A673 (cell line): ENCODE measurements around the gene B2M. TPM values are rescaled to one million over a fixed set of nuclear protein-coding genes. Genes with fewer than 3 reads are reported as not detected.

Experiments
- BruUV-seq: library from RNA; stranded (reverse); fragments of 400-500 nt; replicated peaks from 2 replicates; lab custom pipeline; 2021; lab: Mats Ljungman, UMichigan
- CTCF ChIA-PET: fragments of 300-600 bp; sonication (Branson Sonifier 250); formaldehyde crosslinking; loops from one replicate; lab custom pipeline; 2022; ENCODE audit warnings: antibody characterized with exemption; lab: Charles Lee
- POLR2A ChIA-PET: fragments of 300-600 bp; sonication (Branson Sonifier 250); formaldehyde crosslinking; loops from one replicate; lab custom pipeline; 2022; ENCODE audit warnings: antibody characterized with exemption; ENCODE audit not compliant: low non-redundant PET; lab: Charles Lee
- DNase-seq: peaks from one replicate; pipeline ENCODE4 v3.0.0-alpha.2; 2015; ENCODE audit warnings: low spot score
- H3K27ac ChIP-seq: fragments of 200-600 bp; sonication (generic); 2 replicates; pipeline ENCODE4 v1.5.1; 2016; ENCODE audit warnings: mixed run types, low read depth, mild to moderate bottlenecking, mixed read lengths, antibody characterized with exemption, low read length; ENCODE audit not compliant: poor library complexity, severe bottlenecking
- H3K27me3 ChIP-seq: fragments of 200-600 bp; sonication (generic); replicated peaks from 2 replicates; pipeline ENCODE4 v1.6.1; 2017; ENCODE audit warnings: mixed run types, low read depth, mild to moderate bottlenecking, mixed read lengths, antibody characterized with exemption, low read length; ENCODE audit not compliant: insufficient read depth, poor library complexity
- H3K36me3 ChIP-seq: fragments of 200-600 bp; sonication (generic); 2 replicates; pipeline ENCODE4 v1.6.1; 2016; ENCODE audit warnings: mixed run types, mild to moderate bottlenecking, mixed read lengths, antibody characterized with exemption, low read length; ENCODE audit not compliant: insufficient read depth, poor library complexity, severe bottlenecking
- H3K4me1 ChIP-seq: fragments of 200-600 bp; sonication (generic); 2 replicates; pipeline ENCODE4 v1.6.1; 2017; ENCODE audit warnings: mixed run types, mild to moderate bottlenecking, mixed read lengths, antibody characterized with exemption, low read length; ENCODE audit not compliant: insufficient read depth, poor library complexity, severe bottlenecking
- H3K4me3 ChIP-seq: fragments of 200-600 bp; sonication (generic); 2 replicates; pipeline ENCODE4 v1.5.1; 2016; ENCODE audit warnings: low read depth, mixed run types, mild to moderate bottlenecking, mixed read lengths, low read length; ENCODE audit not compliant: poor library complexity, severe bottlenecking
- H3K9me3 ChIP-seq: fragments of 200-600 bp; sonication (generic); 2 replicates; pipeline ENCODE4 v1.6.1; 2016; ENCODE audit warnings: mixed run types, low read depth, mild to moderate bottlenecking, mixed read lengths, antibody characterized with exemption, low read length; ENCODE audit not compliant: poor library complexity, severe bottlenecking
- EZH2 ChIP-seq: fragments of 200-600 bp; sonication (generic); IDR thresholded peaks from 2 replicates; pipeline ENCODE4 v1.6.1; 2017; ENCODE audit warnings: borderline replicate concordance, low read depth, mild to moderate bottlenecking, mixed read lengths, antibody characterized with exemption, low read length; ENCODE audit not compliant: poor library complexity, severe bottlenecking
- intact Hi-C: fragments of 100-400 bp; cut with micrococcal nuclease; formaldehyde crosslinking; loops from one replicate; pipeline ENCODE4 v1.10.0; 2022; ENCODE audit not compliant: unreplicated experiment
- total RNA-seq: library from RNA; stranded (reverse); gene quantifications from 2 replicates; pipeline ENCODE4 v1.2.3, GENCODE V29; 2021
- TF ChIP-seq, protein P1 (sequence below): fragments of 300-800, 200-600 bp; sonication (generic); conservative IDR thresholded peaks from 2 replicates; pipeline ENCODE4 v1.5.1; 2017; ENCODE audit warnings: low read depth, mild to moderate bottlenecking, antibody characterized with exemption, low read length, moderate library complexity, mixed read lengths

B2M gene
- total RNA-seq, 1 experiment from 2014 or later: 1,873 TPM

DNA sequence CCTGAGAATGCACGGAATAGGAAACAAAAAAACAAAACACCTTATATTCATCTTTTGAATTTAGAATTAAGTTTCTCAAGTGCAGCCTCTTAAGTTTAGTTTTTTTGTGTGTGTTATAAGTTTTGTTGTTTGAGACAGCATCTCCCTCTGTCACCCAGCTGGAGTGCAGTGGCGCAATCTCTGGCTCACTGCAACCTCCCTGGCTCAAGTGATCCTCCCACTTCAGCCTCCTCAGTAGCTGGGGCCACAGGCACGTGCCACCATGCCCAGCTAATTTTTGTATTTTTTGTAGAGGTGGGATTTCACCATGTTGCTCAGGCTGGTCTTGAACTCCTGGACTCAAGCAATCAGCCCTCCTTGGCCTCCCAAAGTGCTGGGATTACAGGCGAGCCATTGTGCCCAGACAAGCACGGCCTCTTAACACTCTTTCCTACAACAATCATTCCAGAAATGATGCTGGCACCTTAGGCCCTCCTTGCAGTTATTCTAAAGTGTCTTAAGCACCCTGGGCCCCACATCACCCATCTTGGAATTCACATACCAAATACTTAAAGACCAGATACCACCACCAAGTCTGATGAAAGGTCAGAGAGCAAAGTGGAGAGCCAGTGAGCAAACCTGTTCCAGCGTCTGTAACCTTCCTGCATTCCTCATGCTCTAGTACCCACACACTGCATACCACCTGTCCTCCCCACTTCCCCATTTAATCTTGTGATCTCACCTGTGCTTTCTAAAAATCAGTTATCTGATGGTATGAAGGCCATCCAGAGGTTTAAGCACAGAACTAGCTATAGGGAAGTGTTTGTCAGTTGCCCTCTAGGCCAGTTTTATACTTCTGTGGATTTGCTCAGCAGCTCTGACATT, 41.0 kb upstream of the B2M start:
- ChIA-PET CTCF (interaction anchor here (0.6 kb wide), 1 partner anchor 67 kb away, joined by 10 read pairs; no protein-coding TSS in a partner anchor), POLR2A (no interaction called here)
- Histone ChIP-seq H3K36me3 (no peaks in the 10 kb centered on the region), H3K4me3 (no peak overlapping the region), H3K9me3 (no peaks in the 10 kb centered on the region), H3K27me3 (no peaks in the 10 kb centered on the region), H3K27ac (no peak overlapping the region), H3K4me1 (no peaks in the 10 kb centered on the region)
- no TSS peak for BruUV-seq
- intact Hi-C loops: no loop called here
- TF ChIP-seq, protein P1, sequence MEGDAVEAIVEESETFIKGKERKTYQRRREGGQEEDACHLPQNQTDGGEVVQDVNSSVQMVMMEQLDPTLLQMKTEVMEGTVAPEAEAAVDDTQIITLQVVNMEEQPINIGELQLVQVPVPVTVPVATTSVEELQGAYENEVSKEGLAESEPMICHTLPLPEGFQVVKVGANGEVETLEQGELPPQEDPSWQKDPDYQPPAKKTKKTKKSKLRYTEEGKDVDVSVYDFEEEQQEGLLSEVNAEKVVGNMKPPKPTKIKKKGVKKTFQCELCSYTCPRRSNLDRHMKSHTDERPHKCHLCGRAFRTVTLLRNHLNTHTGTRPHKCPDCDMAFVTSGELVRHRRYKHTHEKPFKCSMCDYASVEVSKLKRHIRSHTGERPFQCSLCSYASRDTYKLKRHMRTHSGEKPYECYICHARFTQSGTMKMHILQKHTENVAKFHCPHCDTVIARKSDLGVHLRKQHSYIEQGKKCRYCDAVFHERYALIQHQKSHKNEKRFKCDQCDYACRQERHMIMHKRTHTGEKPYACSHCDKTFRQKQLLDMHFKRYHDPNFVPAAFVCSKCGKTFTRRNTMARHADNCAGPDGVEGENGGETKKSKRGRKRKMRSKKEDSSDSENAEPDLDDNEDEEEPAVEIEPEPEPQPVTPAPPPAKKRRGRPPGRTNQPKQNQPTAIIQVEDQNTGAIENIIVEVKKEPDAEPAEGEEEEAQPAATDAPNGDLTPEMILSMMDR: no peak
- TF ChIP-seq EZH2: no peak
- DNase-seq: no peak

DNA sequence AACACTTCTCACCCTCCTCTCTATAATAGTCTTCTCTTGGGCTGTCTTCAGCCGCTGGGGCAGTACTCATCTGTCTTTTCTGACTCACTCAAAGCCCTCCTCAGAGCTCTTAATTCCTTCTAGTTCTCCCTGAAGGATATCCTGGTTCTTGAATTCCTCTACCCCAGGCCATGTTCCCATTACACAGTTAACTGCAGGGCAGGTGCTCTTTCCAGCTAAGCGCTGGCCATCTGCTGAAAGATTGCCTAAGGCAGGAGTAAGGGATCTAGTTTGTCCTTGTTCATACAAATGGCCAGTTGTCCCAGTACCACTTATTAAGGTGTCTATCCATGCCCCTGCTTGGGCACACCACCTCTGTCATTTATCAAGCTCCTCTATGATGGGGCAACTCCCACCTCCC, 37.7 kb upstream of the B2M start:
- Histone ChIP-seq H3K27ac (no peak overlapping the region), H3K4me3 (no peak overlapping the region), H3K9me3 (no peaks in the 10 kb centered on the region), H3K36me3 (no peaks in the 10 kb centered on the region), H3K4me1 (no peaks in the 10 kb centered on the region), H3K27me3 (no peaks in the 10 kb centered on the region)
- no TSS peak for BruUV-seq
- DNase-seq: no peak
- ChIA-PET CTCF (no interaction called here), POLR2A (interaction anchor here (0.6 kb wide), 1 partner anchor 38 kb away, joined by 3 read pairs; no protein-coding TSS in a partner anchor)
- intact Hi-C loops: no loop called here
- no peak for TF ChIP-seq EZH2
- TF ChIP-seq, protein P1: no peak

DNA sequence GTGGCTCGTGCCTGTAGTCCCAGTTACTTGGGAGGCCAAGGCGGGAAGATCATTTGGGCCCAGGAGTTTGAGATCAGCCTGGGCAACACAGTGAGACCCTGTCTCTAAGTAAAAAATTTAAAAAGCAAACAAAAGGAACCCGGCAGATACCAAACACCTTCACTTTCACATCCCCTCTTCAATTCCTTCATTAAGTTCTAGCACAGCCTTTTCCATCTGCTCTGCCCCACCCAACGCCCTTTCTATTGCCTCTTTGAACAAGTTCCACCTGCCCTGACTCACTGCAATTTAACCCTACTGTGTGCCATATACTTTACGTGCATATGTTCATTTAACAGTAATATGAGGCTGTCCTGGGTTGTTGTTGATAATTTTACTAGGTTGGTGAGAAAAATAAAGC, 35.4 kb upstream of the B2M start:
- no peaks in the 10 kb centered on the region for H3K27me3 ChIP-seq
- POLR2A ChIA-PET: no interaction called here
- BruUV-seq: no TSS peak
- TF ChIP-seq, protein P1: no peak
- TF ChIP-seq EZH2: no peak
- intact Hi-C loops: no loop called here
- CTCF ChIA-PET: no interaction called here
- H3K27ac ChIP-seq: no peak overlapping the region
- no peak overlapping the region for H3K4me3 ChIP-seq
- no peaks in the 10 kb centered on the region for H3K36me3 ChIP-seq
- H3K9me3 ChIP-seq: no peaks in the 10 kb centered on the region
- H3K4me1 ChIP-seq: no peaks in the 10 kb centered on the region
- DNase-seq: no peak
